ENCODE data around the gene MRPL4.
"Not testable (repeated sequence)": the region's sequence is repeated elsewhere in the genome, so short reads cannot be mapped to it uniquely, and the experiment has no call there.

The MRPL4 gene

GRCh38 chr19:10270616-10271394 is 18.8 kb downstream of the MRPL4 start, which contains the start of gene ICAM1:
ICAM1 (plus strand) TSS chr19:10271120; CDS start chr19:10271160, 40 bp downstream.
- no peak for DNase-seq (ENCODE audit: extremely low read depth, low read depth)
- H3K4me3 ChIP-seq (replicated peaks; ENCODE audit: low read depth, low read length) = peak within 1 kb of the TSS; percentile 32
- TF ChIP-seq CTCF (IDR thresholded peaks at IDR 0.05; ENCODE audit: low read depth, low read length, missing control alignments) = no peak

- TF ChIP-seq CTCF (IDR thresholded peaks at IDR 0.05; ENCODE audit: low read depth, low read length, missing control alignments) = no peak
- H3K4me3 ChIP-seq (replicated peaks; ENCODE audit: low read depth, low read length) = peak overlapping the region; percentile 32
- no peak for DNase-seq (ENCODE audit: extremely low read depth, low read depth)
Measured at GRCh38 chr19:10271543-10272086, 19.6 kb downstream of the MRPL4 start.

GRCh38 chr19:10274589-10274988 is 22.6 kb downstream of the MRPL4 start:
- TF ChIP-seq CTCF (IDR thresholded peaks at IDR 0.05; ENCODE audit: low read depth, low read length, missing control alignments) = no peak
- no peak for DNase-seq (ENCODE audit: extremely low read depth, low read depth)
- H3K4me3 ChIP-seq (replicated peaks; ENCODE audit: low read depth, low read length) = no peak overlapping the region

- no peak overlapping the region for H3K4me3 ChIP-seq (replicated peaks; ENCODE audit: low read depth, low read length)
Measured at GRCh38 chr19:10277795-10278589, 26.0 kb downstream of the MRPL4 start.

GRCh38 chr19:10278935-10279334 is 26.9 kb downstream of the MRPL4 start:
- no peak for DNase-seq (ENCODE audit: extremely low read depth, low read depth)
- no peak overlapping the region for H3K4me3 ChIP-seq (replicated peaks; ENCODE audit: low read depth, low read length)
- TF ChIP-seq CTCF (IDR thresholded peaks at IDR 0.05; ENCODE audit: low read depth, low read length, missing control alignments) = no peak

More at GRCh38 chr19:10277795-10278589, 26.0 kb downstream of the MRPL4 start:
- no peak for TF ChIP-seq CTCF (IDR thresholded peaks at IDR 0.05; ENCODE audit: low read depth, low read length, missing control alignments)
- no peak for DNase-seq (ENCODE audit: extremely low read depth, low read depth)

GRCh38 chr19:10279737-10280442 is 27.9 kb downstream of the MRPL4 start:
- H3K4me3 ChIP-seq (replicated peaks; ENCODE audit: low read depth, low read length) = no peak overlapping the region
- DNase-seq (ENCODE audit: extremely low read depth, low read depth) = no peak
- TF ChIP-seq CTCF (IDR thresholded peaks at IDR 0.05; ENCODE audit: low read depth, low read length, missing control alignments) = no peak

GRCh38 chr19:10282043-10282442 is 30.0 kb downstream of the MRPL4 start:
- not testable (repeated sequence) for DNase-seq (ENCODE audit: extremely low read depth, low read depth); H3K4me3 ChIP-seq (replicated peaks; ENCODE audit: low read depth, low read length)

All from HFF-Myc (cell line).